Activated naive CD8-positive, alpha-beta T cell (primary cell): ENCODE measurements around the gene STIM2.
"Not testable (repeated sequence)": the region's sequence is repeated elsewhere in the genome, so short reads cannot be mapped to it uniquely, and the experiment has no call there.

Experiments used
- H3K27ac Mint-ChIP-seq: one replicate; pipeline ENCODE4 v1.8.0; 2021; ENCODE audit warnings: mixed read lengths
- H3K27me3 Mint-ChIP-seq: one replicate; pipeline ENCODE4 v1.8.0; 2021; ENCODE audit warnings: mixed read lengths
- H3K36me3 Mint-ChIP-seq: one replicate; pipeline ENCODE4 v1.8.0; 2021; ENCODE audit warnings: mixed read lengths
- H3K4me1 Mint-ChIP-seq: one replicate; pipeline ENCODE4 v1.8.0; 2021; ENCODE audit warnings: low read depth, mixed read lengths
- H3K4me3 Mint-ChIP-seq: one replicate; pipeline ENCODE4 v1.8.0; 2021; ENCODE audit warnings: mild to moderate bottlenecking, mixed read lengths
- H3K9me3 Mint-ChIP-seq: one replicate; pipeline ENCODE4 v1.8.0; 2021; ENCODE audit warnings: low read depth, mixed read lengths

STIM2 gene

DNA sequence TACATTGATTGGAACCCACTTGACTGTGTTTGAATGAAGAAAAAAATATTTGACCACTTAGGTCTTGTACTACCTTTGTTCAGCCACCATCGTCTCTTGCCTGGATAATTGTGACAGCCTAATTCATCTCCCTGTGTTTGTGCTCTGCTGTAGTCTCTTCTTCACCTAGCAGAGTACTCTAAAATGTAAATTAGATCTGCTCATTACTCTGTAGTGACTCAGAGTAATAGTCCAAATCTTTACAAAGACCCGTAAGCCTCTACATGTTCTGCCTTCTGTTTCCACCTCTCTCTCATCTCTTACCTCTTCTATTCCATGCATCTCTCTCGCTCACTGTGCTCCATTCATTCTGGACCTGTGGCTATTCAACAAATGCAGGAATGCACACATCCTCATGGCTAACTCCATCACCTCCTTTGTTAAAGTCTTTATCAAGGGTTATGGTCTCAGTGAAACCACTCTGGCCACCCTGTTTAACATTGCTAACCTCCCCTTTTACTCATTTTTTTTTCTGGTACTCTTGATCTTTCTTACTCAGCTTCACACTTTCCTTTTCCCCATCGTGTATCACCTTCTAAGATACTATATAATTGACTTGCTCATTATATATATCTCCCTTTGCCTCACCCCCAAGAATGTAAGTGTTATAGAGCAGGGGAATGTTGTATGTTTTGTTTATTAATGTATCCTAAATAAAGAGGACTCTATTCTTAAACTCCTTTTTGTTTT is 98.4 kb downstream of the STIM2 start:
- no peaks in the 10 kb centered on the region for H3K9me3 Mint-ChIP-seq
- H3K27ac Mint-ChIP-seq: peak overlapping the region; percentile 24
- peaks cover 57% of the 10 kb centered on the region for H3K4me1 Mint-ChIP-seq
- H3K27me3 Mint-ChIP-seq: no peaks in the 10 kb centered on the region
- peaks cover 17% of the 10 kb centered on the region for H3K36me3 Mint-ChIP-seq
- no peak overlapping the region for H3K4me3 Mint-ChIP-seq

DNA sequence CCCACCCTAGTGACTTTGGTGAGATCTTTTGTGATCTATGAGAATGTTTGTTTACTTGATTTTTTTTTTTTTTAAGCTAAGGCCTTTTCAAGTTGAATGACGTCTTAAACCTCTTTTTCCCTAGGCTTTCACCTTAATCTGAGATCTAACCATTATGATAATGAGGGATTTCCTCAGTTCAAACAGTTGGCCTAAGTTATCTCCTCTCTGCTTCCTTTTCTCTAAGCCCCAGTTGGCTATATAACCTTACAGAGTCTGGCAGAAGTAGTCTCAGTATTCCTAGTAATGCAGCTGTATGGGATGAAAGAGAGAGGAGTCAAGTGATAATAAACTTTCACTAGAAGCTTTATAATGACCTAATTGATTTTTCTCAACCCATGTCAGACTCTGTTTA is 99.0 kb downstream of the STIM2 start:
- H3K27me3 Mint-ChIP-seq: no peaks in the 10 kb centered on the region

DNA sequence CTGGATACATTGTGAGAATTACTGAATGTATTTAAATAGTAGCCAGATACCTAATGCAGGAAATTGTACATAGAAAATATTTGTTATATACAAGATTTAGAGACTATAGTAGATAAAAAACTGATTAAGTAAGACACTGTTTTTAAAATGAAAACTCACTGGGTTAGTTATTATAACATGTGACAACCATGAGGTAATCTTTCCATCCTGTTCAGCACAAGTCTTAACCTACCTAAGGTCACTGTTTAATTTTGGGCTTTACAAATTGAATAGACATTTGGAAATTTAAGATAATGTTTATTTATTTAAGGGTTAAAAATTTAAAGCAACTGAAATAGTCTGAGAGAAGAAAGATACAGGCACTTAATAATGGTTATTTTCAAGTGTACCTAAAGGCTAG is 102.1 kb downstream of the STIM2 start:
- peaks cover 70% of the 10 kb centered on the region for H3K4me1 Mint-ChIP-seq
- peaks cover 26% of the 10 kb centered on the region for H3K36me3 Mint-ChIP-seq
- H3K27ac Mint-ChIP-seq: no peak overlapping the region
- H3K9me3 Mint-ChIP-seq: no peaks in the 10 kb centered on the region
- H3K4me3 Mint-ChIP-seq: no peak overlapping the region
- H3K27me3 Mint-ChIP-seq: no peaks in the 10 kb centered on the region

More for the DNA sequence above, 99.0 kb downstream of the STIM2 start:
- Mint-ChIP-seq H3K27ac (peak overlapping the region; percentile 18), H3K9me3 (no peaks in the 10 kb centered on the region), H3K36me3 (peaks cover 17% of the 10 kb centered on the region), H3K4me3 (no peak overlapping the region), H3K4me1 (peaks cover 62% of the 10 kb centered on the region)

DNA sequence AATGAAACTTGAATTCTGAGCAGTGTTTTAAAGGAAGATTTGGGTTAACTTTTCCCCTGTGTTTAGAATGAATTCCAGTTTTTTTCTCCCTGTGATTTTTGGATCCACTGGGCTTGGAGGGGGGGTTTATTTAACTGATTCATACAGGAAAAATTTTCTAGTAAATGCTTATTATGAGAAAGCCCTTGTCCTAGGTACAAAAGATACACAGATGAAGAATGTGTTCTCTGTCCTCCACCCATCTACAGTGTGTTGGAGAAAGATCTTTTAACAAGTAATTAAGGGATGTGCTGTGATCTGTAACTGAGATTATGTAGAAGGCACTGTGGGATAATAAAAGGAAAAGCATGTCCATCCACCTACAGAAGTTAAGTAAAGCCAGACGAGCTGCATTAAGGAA is 103.9 kb downstream of the STIM2 start:
- Mint-ChIP-seq H3K4me1 (peaks cover 62% of the 10 kb centered on the region), H3K9me3 (no peaks in the 10 kb centered on the region), H3K27me3 (no peaks in the 10 kb centered on the region), H3K36me3 (peaks cover 18% of the 10 kb centered on the region), H3K27ac (no peak overlapping the region), H3K4me3 (no peak overlapping the region)

- Mint-ChIP-seq H3K9me3 (no peaks in the 10 kb centered on the region), H3K27ac (no peak overlapping the region), H3K4me3 (no peak overlapping the region), H3K36me3 (peaks cover 19% of the 10 kb centered on the region), H3K4me1 (peaks cover 58% of the 10 kb centered on the region), H3K27me3 (no peaks in the 10 kb centered on the region)
These were observed 104.4 kb downstream of the STIM2 start for GRCh38 chr4:26964994-26965393.

DNA sequence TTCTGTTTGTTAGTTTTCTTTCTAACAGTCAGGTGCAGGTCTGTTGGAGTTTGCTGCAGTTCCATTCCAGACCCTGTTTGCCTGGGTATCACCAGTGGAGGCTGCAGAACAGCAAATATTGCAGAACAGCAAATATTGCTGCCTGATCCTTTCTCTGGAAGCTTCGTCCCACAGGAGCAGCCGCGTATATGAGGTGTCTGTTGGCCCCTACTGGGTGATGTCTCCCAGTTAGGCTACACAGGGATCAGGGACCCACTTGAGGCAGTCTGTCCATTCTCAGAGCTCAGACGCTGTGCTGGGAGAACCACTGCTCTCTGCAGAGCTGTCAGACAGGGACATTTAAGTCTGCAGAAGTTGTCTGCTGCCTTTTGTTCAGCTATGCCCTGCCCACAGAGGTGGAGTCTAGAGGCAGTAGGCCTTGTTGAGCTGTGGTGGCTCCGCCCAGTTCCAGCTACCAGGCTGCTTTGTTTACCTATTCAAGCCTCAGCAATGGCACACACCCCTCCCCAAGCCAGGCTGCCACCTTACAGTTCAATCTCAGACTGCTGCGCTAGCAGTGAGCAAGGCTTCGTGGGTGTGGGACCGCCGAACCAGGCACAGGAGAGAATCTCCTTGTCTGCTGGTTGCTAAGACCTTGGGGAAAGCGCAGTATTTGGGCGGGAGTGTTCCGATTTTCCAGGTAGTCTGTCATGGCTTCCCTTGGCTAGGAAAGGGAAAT is 115.0 kb downstream of the STIM2 start:
- H3K4me1 Mint-ChIP-seq: peaks cover 71% of the 10 kb centered on the region
- H3K36me3 Mint-ChIP-seq, H3K4me3 Mint-ChIP-seq, H3K27ac Mint-ChIP-seq, H3K27me3 Mint-ChIP-seq, H3K9me3 Mint-ChIP-seq: not testable (repeated sequence)

DNA sequence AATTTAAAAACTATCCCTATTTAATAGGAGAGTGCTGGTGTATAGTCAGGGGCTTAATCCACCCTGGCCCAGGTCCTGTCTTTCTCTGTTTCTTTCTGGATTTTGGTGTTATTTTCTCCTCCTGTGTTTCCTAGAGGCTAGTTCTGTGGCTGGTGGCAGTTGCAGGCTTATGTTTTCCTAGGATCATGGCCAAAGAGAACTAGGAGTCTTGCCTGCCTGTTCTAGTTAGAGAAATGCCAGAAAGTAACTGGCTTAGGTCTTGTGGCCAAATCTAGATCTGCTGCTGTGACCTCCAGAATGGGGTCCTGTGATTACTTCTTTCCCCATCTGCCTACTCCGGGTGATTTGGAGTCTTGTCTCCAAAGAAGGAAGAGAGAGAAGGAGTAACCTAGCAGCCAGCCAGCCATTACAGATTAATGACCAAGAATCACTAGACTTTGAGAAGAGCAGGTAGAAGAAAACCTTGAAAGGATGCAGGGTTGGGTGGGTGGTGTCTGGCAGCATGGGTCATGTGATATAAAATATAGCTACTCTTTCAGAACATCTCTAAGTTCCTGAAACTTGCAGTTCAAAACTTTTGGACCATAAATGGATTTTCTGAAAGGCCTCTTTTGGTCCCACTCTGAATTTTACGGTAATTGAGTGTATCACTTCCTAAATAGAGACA is 117.9 kb downstream of the STIM2 start:
- no peaks in the 10 kb centered on the region for H3K27me3 Mint-ChIP-seq
- H3K4me3 Mint-ChIP-seq: no peak overlapping the region
- H3K9me3 Mint-ChIP-seq: no peaks in the 10 kb centered on the region
- peak overlapping the region; percentile 77 for H3K27ac Mint-ChIP-seq
- H3K4me1 Mint-ChIP-seq: peaks cover 55% of the 10 kb centered on the region
- peaks cover 4% of the 10 kb centered on the region for H3K36me3 Mint-ChIP-seq

DNA sequence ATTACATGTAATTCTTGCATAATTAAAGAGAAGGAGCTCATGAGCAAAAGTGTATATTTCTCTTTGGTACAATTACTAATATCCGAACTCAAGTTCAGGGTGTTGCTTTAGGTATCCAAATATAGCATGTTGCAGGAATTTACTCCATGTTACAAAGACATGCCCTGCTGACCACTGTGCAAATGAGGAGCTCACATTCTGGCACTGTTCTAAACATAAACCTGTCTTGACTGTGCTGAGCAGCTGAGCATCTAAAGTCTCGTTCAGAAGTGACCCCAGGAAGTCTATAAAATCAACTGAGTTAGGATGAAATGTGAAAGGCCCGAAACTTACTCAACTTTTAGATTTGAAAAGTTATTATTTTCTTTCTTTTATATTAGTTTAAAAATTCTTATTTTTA is 124.3 kb downstream of the STIM2 start:
- H3K4me3 Mint-ChIP-seq: no peak overlapping the region
- peak overlapping the region; percentile 28 for H3K27ac Mint-ChIP-seq

DNA sequence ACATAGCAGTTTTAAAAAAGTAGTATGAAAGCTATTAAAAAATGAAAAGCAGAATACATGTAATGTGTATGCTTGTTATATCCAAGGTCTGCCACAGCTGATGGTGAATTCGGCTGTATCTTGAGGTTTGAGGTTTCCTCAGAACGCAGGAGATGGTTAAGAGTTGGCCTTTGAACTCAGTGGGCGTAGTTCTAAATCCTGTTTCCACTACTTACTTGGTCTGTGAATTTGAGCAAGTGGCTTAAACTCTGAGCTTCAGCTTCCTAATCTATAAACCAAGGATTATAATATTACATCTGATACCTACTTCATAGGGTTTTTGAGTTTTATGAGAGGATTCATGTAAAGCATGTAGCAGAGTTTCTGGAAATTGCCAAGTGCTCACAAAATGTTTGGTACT is 125.2 kb downstream of the STIM2 start:
- Mint-ChIP-seq H3K4me3 (peak overlapping the region; percentile 52), H3K27ac (no peak overlapping the region)

More for the DNA sequence above, 124.3 kb downstream of the STIM2 start:
- Mint-ChIP-seq H3K4me1 (peaks cover 57% of the 10 kb centered on the region), H3K27me3 (no peaks in the 10 kb centered on the region), H3K9me3 (no peaks in the 10 kb centered on the region), H3K36me3 (peaks cover 5% of the 10 kb centered on the region)

DNA sequence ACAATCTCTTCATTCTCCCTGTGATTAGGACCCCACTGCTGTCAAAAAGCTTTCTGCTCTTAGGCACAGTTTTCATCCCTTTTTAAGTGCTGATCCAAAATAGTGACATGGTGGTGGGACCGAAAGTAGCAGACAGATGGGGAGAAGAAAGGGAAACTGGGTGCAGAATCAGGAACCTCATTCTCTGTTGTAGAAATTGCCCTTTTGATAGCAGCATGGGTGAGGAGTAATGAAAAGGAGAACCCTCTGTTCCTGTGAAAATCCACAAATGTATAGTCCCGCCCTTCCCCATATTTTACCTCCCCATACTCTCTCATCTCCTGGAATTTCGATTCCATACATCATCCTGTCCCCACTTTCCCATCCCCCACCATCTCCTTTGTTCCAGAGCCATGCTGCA is 126.5 kb downstream of the STIM2 start:
- Mint-ChIP-seq H3K9me3 (no peaks in the 10 kb centered on the region), H3K4me1 (peaks cover 65% of the 10 kb centered on the region), H3K27ac (no peak overlapping the region), H3K4me3 (no peak overlapping the region), H3K36me3 (peaks cover 13% of the 10 kb centered on the region), H3K27me3 (no peaks in the 10 kb centered on the region)

More for the DNA sequence above, 125.2 kb downstream of the STIM2 start:
- Mint-ChIP-seq H3K27me3 (no peaks in the 10 kb centered on the region), H3K36me3 (peaks cover 10% of the 10 kb centered on the region), H3K9me3 (no peaks in the 10 kb centered on the region), H3K4me1 (peaks cover 60% of the 10 kb centered on the region)

- Mint-ChIP-seq H3K4me1 (peaks cover 37% of the 10 kb centered on the region), H3K27ac (no peak overlapping the region), H3K9me3 (no peaks in the 10 kb centered on the region), H3K4me3 (no peak overlapping the region), H3K27me3 (no peaks in the 10 kb centered on the region), H3K36me3 (peaks cover 17% of the 10 kb centered on the region)
These were observed 130.4 kb downstream of the STIM2 start for GRCh38 chr4:26991057-26991456.

GRCh38 chr4:26992657-26993361 is 132.2 kb downstream of the STIM2 start:
- Mint-ChIP-seq H3K4me3 (no peak overlapping the region), H3K9me3 (no peaks in the 10 kb centered on the region), H3K27me3 (no peaks in the 10 kb centered on the region), H3K36me3 (peaks cover 24% of the 10 kb centered on the region), H3K27ac (no peak overlapping the region), H3K4me1 (peaks cover 32% of the 10 kb centered on the region)

- Mint-ChIP-seq H3K4me3 (no peak overlapping the region), H3K27ac (no peak overlapping the region), H3K4me1 (peaks cover 27% of the 10 kb centered on the region), H3K9me3 (no peaks in the 10 kb centered on the region), H3K27me3 (no peaks in the 10 kb centered on the region), H3K36me3 (peaks cover 19% of the 10 kb centered on the region)
These were observed 132.9 kb downstream of the STIM2 start for GRCh38 chr4:26993539-26993938.

DNA sequence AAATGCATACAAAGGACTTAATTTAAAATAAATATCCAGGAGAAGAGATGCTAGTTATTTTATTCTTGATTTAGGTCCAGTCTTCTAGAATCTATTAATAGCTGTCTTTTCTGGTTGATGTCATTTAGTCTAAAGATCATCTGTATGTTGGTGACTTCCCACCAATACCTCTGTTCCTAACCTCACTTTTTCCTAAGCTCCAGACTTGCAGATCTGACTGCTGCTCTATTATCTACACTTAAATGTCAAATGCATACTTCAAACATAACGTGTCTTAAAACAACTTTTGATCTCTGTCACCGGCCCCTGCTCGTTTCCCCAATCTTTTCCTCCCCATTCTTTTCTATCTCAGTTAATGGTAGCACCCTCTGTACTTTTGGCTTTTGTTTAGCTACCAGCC is 133.3 kb downstream of the STIM2 start:
- Mint-ChIP-seq H3K27me3 (no peaks in the 10 kb centered on the region), H3K9me3 (no peaks in the 10 kb centered on the region), H3K4me3 (no peak overlapping the region), H3K36me3 (peaks cover 19% of the 10 kb centered on the region), H3K4me1 (peaks cover 27% of the 10 kb centered on the region), H3K27ac (no peak overlapping the region)

DNA sequence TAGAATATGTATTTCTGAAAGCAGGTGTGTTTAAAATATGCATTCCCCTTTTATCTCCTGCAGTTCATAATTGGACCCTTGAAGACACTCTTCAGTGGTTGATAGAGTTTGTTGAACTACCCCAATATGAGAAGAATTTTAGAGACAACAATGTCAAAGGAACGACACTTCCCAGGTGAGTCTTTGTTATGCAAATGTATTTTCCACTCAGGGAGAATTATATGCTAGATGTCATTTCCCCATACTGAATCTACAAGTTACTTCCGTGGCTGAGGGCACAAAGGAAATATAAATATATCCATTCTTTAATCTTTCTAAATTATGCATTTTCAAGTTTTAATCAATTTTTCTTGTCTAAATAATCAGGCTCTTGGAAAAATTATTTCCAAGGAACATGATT is 134.7 kb downstream of the STIM2 start:
- Mint-ChIP-seq H3K27me3 (no peaks in the 10 kb centered on the region), H3K4me1 (peaks cover 25% of the 10 kb centered on the region), H3K27ac (no peak overlapping the region), H3K9me3 (no peaks in the 10 kb centered on the region), H3K36me3 (peaks cover 17% of the 10 kb centered on the region), H3K4me3 (no peak overlapping the region)
